H4 (cell line): Measurements from ENCODE around the gene PPP1R1B. TPM values are rescaled to one million over a fixed set of nuclear protein-coding genes. Genes with fewer than 3 reads are reported as not detected.

Source experiments
- DNase-seq: peaks from one replicate; pipeline ENCODE4 v3.0.0-alpha.2; 2015; ENCODE audit warnings: low spot score
- total RNA-seq: library from RNA; depleted of rRNA; stranded (reverse); fragments of >200 nt; shearing (Covaris generic); gene quantifications from 2 replicates; pipeline ENCODE4 v1.2.3, GENCODE V29; 2014

Gene PPP1R1B
- total RNA-seq, 1 experiment from 2014 or later = not detected

DNA sequence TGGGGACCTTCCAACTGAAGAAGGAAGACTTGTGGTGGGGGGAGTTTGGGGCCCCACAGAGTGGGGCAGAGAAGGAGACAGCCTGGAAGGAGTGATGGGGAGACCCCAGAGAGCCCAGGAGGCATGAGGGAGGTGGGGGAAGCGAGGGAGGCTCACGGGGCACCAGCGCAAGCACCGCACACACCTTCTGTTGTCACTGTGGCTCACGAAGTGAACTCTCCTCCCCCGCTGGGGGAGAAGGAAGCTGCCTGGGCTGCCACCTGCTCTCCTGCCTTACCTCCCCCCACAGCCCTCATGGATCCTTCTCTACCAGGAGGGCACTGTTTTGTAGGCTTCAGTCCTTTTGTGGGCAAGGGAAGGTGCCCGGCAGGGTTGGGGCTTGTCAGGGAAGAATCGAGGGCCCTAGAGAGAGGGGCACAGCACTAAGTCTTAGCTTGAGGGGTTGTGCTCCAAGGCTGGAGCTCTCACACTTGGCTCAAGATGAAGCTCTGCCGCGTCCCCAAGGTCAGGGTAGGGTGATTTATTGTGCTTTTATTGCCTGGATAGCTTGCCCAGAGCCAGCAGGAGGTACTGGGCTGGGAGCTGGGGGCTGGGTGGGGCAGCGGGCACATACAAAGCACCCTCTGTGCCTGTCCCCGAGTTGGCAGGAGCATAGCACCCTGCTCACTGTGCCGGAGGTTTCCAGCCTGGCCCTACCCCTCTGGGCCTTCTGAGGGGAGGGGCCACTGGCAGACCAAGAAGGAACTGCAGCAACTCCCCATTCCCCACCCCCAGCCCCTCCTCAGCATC, 5.6 kb downstream of the PPP1R1B start:
- no peak for DNase-seq

DNA sequence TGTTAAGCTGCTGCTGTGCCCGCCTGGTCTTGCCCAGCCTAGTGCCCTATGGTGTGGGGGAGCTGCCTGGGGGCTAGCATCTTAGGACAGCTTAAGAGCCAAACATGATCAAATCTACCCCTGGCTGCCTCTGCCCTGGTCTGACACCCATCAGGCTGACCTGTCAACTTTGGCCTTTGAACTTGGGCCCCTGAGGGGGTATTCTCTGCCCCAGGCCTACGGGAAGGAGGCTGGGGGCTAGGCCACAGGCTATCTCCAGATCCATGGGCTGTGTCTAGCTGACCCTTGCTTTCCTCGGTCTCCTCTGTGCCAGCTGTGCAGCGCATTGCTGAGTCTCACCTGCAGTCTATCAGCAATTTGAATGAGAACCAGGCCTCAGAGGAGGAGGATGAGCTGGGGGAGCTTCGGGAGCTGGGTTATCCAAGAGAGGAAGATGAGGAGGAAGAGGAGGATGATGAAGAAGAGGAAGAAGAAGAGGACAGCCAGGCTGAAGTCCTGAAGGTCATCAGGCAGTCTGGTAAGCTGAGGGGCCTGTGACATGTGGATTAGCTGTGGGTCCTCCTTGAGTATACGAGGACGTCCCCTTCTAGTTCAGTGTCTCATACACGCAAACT, 6.9 kb downstream of the PPP1R1B start:
- DNase-seq = no peak

DNA sequence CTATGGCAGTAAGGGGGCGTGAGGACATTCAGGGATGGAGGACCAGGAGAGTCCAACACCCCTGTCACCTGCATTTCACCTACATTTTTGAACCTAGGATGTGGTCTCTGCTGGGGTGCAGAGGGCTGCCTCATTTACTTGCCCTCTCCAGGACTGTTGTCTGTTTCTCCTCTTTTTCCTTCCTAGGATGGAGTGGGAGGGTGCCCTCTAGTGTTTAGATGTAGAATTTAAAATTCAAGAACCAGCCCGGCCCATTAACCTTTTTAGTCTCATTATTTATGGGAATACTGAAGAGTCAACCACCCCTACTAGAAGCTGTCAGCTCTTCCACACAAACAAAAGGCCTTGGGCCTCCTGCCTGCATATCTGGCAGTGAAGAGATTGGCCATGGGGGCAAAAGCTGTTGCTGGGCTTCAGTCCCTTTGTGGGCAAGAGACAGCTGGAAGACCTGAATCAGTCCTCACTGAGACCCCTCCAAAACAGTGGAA, 7.7 kb downstream of the PPP1R1B start:
- no peak for DNase-seq

DNA sequence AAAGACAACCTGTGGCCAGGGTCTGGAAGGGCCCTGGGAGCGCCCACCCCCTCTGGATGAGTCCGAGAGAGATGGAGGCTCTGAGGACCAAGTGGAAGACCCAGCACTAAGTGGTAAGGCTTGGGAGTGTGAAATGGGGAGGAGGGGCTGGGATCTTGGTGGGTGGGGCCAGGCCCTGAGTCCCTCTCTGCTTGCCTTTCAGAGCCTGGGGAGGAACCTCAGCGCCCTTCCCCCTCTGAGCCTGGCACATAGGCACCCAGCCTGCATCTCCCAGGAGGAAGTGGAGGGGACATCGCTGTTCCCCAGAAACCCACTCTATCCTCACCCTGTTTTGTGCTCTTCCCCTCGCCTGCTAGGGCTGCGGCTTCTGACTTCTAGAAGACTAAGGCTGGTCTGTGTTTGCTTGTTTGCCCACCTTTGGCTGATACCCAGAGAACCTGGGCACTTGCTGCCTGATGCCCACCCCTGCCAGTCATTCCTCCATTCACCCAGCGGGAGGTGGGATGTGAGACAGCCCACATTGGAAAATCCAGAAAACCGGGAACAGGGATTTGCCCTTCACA, 8.9 kb downstream of the PPP1R1B start:
- no peak for DNase-seq

DNA sequence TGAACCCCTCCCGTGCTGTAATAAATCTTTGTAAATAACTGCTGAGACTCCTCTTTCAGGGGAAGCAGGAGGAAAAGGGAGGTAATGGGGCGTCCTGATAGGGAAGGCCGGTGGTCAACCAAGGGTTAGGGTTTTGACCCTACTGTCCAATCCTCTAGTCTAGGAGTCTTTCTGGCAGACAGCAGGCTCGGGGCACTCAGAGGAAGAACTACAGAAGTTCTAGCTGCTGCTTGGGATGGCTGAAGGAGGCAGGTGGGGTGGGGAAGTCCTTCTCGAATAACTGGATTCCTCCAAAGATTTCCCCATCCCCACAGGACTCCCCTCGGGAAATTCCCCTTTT, 9.8 kb downstream of the PPP1R1B start:
- no peak for DNase-seq

DNA sequence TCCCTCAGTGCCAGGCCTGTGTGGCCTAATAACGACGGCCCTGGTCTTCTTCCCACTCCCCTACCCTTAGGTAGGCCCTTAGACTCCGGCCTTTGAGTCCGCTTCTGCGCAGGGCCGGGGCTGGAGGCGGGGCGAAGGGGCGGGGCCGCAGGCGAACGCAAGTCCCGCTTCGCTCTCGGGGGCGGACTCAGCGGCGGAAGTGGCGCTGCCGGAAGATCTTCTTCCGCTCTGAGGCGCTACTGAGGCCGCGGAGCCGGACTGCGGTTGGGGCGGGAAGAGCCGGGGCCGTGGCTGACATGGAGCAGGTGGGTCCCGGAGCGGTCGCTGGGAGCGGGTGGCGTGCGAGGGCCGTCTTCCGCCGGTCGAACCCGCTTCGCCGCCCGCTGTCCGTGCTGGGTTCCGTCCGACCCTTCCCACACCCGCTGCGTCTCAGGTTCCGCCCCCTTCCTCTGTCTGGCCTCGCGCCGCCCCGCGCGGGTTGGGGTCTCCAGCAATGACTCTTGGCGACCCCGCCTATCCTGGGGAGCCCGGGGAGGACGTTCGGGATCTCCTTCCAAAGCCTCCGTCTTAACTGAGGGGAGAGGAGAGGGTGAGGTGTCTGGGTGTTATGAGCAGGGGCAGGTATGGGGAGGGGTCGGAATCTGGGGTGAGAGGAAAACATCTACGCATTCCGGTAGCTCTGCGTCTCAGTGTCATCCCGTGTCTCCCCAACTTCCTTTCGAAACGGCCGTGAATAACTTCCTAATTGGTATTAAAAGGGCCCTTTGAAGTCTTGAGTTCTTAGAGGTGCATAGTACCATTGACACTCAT, 10.4 kb downstream of the PPP1R1B start, which contains the start of gene STARD3:
TSS of gene STARD3 (plus strand) at position 218 of the 810 bp plus-strand sequence. CDS start 16,388 bp downstream, outside the sequence.
- DNase-seq = peak; percentile 80

DNA sequence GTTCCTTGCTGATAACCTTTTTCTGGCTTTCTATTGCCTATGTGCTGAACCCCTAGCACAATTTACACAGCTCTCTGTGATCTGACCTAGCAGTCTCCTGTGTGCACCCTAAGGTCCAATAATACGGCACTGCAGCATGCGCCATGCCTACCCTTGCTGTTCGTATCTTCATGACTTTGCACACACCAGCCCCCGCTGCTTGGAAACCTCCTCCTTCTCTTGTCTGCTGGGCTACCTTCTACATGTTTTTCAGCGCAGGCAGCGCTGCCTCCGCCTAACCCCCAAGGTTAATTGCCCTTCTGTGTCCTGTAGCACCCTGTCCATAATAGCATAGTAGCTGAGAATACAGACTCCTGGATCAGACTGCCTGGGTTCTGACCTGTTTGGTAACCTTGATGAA, 11.6 kb downstream of the PPP1R1B start:
- no peak for DNase-seq

DNA sequence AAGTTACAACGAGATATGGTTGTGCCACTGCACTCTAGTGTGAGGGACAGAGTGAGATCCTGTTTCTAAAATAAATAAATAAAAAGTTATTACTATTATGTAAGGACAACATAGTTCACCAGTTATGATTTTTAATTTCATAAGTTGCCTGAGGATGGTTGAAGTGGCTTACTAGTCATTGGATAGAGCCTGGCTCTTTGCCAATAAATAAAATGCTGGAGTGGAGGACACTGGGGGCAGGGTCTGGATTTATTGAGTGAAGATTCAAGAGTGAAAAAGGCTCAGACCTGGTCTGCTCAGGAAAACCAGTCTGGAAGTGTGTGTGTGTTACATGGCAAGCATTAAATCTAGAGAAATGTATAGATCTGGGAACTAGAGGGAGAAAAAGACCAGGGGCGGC, 12.3 kb downstream of the PPP1R1B start:
- DNase-seq = no peak

DNA sequence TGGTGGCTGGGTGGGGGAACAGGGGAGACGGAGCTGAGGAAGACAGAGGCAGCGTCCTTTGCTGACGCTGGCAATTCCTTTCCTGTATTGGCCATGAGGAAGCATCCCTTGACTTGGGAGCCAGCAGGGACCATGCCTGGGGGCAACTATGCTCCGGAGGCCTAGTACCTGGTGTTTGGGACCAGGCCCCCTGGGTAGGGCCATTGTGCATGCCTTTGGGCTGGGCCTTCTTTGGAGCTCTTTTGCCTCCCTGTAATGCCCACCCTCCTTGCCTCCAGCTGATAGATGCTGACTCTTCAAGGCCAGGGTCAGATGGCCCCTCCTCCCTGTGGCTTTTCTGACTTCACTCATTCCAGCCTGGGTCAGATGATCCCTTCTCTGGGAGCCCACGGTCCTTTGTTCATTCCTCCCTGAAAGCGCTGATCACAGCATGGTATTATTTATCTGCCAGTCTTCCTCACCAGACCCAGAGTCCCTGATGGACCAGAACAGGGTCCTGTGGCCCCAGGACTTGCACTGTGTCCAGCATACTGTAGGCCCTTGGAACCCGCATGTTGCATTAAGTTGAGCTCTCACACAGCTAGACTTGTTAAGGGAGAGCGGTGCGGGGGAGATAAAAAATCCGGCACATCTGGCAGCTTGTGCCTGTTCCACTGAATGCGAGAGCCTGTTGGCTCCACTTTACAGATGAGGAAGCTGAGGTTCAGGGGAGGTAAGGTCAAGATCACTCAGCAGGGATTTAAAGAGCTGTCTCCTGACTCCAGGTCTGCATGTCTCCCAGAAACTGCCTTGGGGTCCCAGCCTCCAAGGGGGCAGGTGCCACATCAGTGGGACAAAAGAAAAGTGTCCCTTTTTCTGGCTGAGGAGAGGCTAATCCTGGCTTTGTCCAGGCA, 13.1 kb downstream of the PPP1R1B start:
- no peak for DNase-seq

DNA sequence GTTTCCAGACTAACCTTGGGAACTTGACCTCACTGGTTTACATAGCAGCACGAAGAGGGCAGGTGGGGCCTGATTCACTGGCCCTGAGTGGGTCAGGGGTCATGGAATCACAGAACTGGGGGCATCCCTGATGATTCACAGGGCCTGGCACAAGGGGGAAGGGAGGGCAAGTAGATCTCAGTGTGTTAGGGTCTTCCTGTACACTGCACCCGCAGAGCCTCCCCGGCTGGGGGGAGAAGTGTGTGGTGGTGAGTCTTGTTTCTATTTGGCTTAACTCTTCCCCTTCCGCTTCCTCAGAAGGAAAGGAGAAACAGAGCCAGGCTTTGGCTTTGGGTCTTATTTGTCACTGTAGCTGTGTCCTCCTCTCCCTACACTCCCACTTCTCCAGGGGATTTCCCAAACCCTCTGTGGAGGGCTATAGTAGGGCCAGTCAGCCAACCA, 13.9 kb downstream of the PPP1R1B start:
- DNase-seq = no peak

DNA sequence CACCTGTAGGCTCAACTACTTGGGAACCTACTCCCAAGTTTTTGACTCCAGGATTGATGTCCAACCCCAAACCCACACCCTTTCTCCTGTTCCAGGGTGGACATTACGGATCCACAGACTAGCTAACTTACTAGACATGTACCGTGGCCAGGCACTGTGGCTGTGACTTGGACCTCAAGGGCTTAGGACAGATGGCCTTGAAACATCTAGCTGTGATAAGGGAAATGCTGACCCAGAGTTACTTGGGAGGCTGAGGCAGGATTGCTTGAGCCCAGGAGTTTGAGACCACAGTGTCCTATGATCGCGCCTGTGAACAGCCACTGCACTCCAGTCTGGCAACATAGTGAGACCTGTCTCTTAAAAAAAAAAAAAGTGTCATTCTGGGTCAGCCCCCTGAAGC, 14.3 kb downstream of the PPP1R1B start:
- DNase-seq = no peak

DNA sequence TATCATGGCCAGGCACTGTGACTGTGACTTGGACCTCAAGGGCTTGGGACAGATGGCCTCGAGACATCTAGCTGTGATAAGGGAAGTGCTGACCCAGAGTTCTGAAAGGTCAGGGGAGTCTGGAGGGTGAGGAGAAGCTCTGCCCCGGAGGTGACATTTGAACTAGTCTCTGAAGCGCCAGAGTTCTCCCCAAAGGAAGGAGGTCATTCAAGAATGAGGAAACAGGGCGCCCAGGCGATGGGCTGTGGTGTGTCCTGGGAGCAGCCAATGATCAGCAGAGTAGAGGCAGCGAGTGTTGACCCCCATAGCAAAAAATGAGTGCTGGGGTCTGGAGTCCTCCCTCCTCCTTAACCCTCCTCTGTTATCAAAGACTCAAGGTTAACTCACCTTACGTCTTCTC, 15.1 kb downstream of the PPP1R1B start:
- DNase-seq = no peak

DNA sequence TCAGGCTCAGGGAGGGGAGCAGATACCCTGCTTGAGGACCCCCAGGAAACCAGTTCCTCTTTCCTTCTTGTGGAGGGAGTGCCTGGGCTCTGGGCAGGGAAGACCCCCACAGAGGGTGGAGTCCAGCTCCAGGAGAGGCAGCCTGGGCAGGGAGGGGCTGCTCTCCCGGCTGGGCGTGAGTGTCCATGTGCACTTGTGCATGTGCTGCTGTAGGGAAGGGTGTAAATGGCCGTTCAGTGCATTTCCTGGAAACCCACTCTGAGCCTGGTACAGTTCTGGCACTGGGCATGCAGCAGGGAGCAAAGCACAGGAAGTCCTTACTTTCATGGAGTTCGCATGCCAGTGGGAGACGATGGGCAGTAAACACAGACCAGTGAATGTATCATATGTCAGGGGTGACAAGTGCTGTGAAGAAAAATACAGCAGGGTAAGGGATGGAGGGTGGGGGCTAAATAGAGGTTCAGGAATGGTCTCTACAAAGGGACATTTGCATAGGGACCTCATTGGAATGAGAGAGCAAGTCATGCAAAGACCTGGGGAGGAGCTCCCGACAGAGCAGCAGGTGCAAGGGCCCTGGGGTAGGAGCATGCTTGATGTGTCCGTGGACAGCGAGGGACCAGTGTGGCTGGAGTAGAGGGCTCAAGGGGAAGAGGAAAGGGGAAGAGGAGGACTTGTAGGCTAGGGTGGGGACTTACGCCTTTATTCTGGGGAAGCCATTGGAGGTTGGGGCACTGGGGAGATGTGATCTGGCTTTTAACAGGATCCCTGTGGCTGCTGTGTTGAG, 15.7 kb downstream of the PPP1R1B start:
- DNase-seq = no peak

DNA sequence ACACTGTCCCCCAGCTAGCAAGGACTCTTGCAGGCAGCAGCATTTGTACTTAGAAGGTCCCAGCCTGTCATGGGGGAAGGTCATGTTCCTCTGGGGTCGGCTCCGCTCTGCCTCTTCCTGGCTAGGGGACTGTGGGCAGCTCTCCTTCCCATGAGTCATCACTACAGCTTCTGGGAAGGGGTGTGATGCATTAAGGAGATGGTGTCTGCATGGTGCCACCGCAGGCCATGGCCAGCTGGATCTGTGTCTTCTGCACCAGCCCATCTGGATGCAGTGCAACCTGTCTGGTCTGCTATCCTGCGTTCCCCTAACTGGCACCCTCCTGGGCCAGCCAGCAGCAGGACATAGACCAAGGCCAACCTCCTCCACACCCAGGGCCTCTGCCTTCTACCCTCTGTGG, 16.5 kb downstream of the PPP1R1B start:
- peak; percentile 36 for DNase-seq

DNA sequence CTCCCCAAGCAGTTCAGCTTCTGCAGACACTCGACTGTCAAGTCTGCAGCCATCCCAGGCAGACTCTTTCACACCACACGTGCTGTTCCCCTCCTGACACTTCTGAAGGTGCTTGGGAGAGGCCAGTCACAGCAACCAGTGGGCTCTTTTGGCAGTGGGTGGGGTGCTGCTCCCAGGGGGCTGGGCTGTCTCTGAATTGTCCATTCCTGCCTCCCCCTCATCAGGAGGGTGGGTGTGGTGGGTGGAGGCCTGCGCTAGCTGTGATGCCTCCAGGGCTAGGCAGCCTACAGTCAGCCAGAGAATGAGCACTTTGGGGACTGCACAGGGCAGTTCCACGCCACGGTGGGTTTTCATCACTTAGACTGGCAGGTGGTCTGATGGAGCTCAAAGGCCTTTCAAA, 20.5 kb downstream of the PPP1R1B start:
- no peak for DNase-seq

DNA sequence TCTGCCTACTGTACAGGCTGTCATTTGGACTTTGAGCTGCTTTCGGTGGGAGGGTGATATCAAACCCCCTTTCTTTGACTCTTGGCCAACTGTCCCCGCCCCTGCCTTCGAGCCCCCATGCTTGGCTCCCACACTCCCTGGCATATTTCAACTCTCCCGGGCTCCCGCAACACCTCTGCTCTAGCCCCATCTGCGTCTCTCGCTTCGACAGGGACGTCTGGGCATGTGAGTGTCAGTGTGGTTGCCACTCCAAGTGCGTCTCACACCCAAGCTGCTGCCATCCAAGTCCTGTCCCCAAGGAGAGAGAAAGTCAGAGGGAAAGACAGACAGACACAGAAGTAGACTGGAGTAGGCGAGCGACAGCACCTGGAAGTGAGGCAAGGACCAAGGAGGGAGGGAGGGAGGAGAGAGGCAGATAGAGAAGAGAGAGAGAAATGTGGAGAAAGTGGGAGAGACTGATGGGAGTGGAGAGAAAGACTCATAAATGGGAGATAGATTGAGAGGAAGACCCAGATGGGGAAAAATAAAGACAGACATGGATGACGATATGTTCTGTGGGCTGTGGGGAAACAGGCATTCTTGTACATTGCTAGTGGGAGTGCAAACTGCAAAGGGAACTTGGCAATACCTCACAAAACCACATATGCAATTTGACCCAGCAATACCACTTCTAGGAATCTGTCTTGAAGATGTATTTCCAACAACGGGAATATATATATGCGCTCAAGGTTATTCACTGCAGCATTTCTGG, 22.0 kb downstream of the PPP1R1B start:
- no peak for DNase-seq

DNA sequence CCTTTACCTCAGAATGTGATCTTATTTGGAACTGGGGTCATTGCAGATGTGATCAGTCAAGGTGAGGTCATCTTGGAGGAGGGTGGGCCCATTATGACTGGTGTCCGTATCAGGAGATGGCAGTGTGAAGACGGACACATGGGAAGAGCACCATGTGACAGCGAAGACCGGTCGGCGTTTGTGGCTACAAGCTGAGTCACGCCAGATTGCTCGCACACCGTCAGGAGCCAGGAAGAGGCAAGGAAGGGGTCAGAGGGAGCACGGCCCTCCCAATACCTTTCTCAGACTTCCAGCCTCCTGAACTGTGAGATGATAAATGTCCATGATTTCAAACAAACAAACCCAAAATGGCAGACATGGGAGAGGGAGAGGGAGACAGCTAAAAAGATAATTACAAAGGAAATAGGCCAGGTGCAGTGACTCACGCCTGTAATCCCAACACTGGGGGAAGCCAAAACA, 23.4 kb downstream of the PPP1R1B start:
- DNase-seq = peak; percentile 23

DNA sequence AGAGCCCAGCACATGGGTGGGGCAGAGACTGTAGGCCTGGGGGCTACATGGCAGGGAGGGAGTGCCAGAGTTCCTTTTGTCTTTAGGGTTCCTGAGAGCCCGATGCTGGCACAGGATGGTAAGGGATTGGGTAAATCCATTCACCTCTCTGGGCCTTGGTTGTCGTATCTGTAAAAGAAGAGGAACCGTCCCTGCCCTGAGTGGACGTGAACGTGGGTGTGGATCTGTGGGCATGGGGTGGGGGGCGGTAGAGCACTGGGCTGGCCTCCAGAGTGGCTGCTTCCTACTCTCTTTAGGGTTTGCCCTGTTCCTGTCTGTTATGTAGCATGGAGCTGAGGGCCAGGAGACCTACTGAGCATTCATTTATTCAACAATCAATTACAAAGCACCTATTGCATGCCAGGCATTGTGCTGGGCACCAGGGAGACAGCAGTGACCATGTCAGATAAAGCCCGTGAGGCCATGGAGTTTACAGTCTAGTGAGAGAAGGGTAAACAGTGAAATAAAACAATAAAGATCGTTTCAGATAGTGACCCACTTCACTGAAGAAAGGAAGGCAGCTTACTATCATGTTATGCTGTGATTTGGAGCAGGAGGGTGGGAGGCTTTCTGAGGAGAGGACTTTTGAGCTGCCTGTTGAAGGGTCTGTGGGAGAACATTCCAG, 25.3 kb downstream of the PPP1R1B start:
- DNase-seq = no peak
